Left ventricle myocardium inferior (tissue), 1 donor: ENCODE results near the gene ANKRD55. TPM values are rescaled to one million over a fixed set of nuclear protein-coding genes. Genes with fewer than 3 reads are reported as not detected.

Experiments used
- DNase-seq: peaks from one replicate; pipeline ENCODE4 v3.0.0-alpha.2; 2020
- H3K27ac ChIP-seq: fragments of 200-600 bp; replicated peaks from 2 replicates; pipeline ENCODE4 v1.8.0; 2021
- H3K27me3 ChIP-seq: fragments of 200-600 bp; 2 replicates; pipeline ENCODE4 v1.8.0; 2021; ENCODE audit warnings: low read depth
- H3K36me3 ChIP-seq: fragments of 200-600 bp; 2 replicates; pipeline ENCODE4 v1.8.0; 2021
- H3K4me1 ChIP-seq: fragments of 200-600 bp; 2 replicates; pipeline ENCODE4 v1.8.0; 2021
- H3K4me3 ChIP-seq: fragments of 200-600 bp; 2 replicates; pipeline ENCODE4 v1.8.0; 2021; ENCODE audit warnings: mild to moderate bottlenecking, moderate library complexity
- H3K9me3 ChIP-seq: fragments of 200-600 bp; replicated peaks from 2 replicates; pipeline ENCODE4 v1.8.0; 2021
- intact Hi-C: fragments of 100-400 bp; cut with micrococcal nuclease; formaldehyde crosslinking; loops from one replicate; pipeline ENCODE4 v1.11.0; 2022
- total RNA-seq: library from RNA; stranded (reverse); fragmentation: NEBNext Ultra II Directional; extraction: Animal tissue kit (Norgen Biotek cat#: 25700); gene quantifications from one replicate; pipeline ENCODE4 v1.2.1, GENCODE V29; 2021
- TF ChIP-seq, protein P1 (sequence below): fragments of 200-600 bp; IDR thresholded peaks from 2 replicates; pipeline ENCODE4 v1.8.0; 2021; ENCODE audit warnings: antibody characterized with exemption, mild to moderate bottlenecking, borderline replicate concordance
- donor health status: DM: no; HTN: yes; CAD: no; lungs with severe emphysema.

Gene ANKRD55
- total RNA-seq, 1 donor from 2014 or later = 0.27 TPM

DNA sequence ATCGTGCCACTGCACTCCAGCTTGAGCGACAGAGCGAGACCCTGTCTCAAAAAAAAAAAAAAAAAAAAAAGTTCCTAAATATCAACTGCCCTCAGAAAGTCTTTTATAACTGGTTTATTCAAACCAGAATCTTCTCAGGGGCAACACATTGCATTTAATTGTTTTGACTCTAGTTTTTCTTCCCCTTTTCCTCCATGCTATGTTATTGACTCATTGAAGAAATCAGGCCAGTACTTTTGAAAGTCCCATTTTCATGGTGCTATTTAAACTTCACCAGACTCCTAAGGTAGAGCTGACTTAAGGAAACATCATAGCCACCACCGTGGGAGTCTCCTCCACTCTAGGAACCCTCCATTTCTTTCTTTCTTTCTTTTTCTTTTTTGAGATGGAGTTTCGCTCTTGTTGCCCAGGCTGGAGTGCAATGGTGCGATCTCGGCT is 155.3 kb downstream of the ANKRD55 start:
- no peaks in the 10 kb centered on the region for H3K9me3 ChIP-seq
- no peak overlapping the region for H3K4me3 ChIP-seq
- H3K36me3 ChIP-seq = no peaks in the 10 kb centered on the region
- peaks cover 4% of the 10 kb centered on the region for H3K27me3 ChIP-seq
- no peak for DNase-seq
- intact Hi-C loops = no loop called here
- peak overlapping the region; percentile 74 for H3K27ac ChIP-seq
- TF ChIP-seq, protein P1, sequence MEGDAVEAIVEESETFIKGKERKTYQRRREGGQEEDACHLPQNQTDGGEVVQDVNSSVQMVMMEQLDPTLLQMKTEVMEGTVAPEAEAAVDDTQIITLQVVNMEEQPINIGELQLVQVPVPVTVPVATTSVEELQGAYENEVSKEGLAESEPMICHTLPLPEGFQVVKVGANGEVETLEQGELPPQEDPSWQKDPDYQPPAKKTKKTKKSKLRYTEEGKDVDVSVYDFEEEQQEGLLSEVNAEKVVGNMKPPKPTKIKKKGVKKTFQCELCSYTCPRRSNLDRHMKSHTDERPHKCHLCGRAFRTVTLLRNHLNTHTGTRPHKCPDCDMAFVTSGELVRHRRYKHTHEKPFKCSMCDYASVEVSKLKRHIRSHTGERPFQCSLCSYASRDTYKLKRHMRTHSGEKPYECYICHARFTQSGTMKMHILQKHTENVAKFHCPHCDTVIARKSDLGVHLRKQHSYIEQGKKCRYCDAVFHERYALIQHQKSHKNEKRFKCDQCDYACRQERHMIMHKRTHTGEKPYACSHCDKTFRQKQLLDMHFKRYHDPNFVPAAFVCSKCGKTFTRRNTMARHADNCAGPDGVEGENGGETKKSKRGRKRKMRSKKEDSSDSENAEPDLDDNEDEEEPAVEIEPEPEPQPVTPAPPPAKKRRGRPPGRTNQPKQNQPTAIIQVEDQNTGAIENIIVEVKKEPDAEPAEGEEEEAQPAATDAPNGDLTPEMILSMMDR = no peak
- H3K4me1 ChIP-seq = peaks cover 33% of the 10 kb centered on the region

DNA sequence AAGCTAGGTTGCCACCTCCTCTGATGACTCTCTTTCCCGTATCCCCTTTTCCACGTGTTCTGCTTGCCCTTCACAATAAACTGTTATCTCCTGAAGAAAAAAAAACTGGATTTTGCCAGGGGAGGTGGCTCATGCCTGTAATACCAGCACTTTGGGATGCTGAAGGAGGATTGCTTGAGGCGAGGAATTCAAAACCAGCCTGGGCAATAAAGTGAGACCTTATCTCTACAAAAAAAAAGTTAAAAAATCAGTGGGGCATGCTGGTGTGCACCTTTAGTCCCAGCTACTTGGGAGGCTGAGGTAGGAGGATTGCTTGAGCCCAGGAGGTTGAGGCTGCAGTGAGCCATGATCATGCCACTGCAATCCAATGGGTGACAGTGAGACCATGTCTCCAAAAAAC is 156.6 kb downstream of the ANKRD55 start:
- Histone ChIP-seq H3K27me3 (peaks cover 4% of the 10 kb centered on the region), H3K27ac (peak overlapping the region; percentile 84), H3K36me3 (no peaks in the 10 kb centered on the region), H3K4me3 (no peak overlapping the region), H3K9me3 (no peaks in the 10 kb centered on the region), H3K4me1 (peaks cover 42% of the 10 kb centered on the region)
- intact Hi-C loops = no loop called here
- TF ChIP-seq, protein P1 = no peak
- no peak for DNase-seq

DNA sequence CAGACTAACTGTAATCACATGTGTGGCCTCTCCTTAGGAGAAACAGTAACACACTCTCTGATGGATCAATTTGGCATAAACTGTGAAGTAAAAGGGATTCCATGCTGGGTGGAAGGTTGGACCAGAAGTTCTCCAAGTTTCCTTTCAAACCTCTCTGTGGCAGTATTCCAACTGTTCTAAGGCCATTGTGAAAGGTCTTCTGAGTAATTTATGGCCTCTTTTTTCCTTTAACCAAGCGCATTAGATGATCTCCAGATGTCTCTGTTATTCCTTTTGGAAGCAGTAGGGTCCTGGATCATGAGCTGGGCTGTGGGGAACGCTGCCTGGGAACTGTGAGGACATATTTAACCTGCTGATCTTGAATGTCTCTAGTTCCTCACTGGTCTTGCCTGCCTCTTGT is 157.8 kb downstream of the ANKRD55 start:
- TF ChIP-seq, protein P1 = no peak
- no peaks in the 10 kb centered on the region for H3K9me3 ChIP-seq
- peaks cover 4% of the 10 kb centered on the region for H3K27me3 ChIP-seq
- H3K27ac ChIP-seq = peak overlapping the region; percentile 84
- no peaks in the 10 kb centered on the region for H3K36me3 ChIP-seq
- peak; percentile 44 for DNase-seq
- intact Hi-C loops = no loop called here
- H3K4me1 ChIP-seq = peaks cover 46% of the 10 kb centered on the region
- no peak overlapping the region for H3K4me3 ChIP-seq

DNA sequence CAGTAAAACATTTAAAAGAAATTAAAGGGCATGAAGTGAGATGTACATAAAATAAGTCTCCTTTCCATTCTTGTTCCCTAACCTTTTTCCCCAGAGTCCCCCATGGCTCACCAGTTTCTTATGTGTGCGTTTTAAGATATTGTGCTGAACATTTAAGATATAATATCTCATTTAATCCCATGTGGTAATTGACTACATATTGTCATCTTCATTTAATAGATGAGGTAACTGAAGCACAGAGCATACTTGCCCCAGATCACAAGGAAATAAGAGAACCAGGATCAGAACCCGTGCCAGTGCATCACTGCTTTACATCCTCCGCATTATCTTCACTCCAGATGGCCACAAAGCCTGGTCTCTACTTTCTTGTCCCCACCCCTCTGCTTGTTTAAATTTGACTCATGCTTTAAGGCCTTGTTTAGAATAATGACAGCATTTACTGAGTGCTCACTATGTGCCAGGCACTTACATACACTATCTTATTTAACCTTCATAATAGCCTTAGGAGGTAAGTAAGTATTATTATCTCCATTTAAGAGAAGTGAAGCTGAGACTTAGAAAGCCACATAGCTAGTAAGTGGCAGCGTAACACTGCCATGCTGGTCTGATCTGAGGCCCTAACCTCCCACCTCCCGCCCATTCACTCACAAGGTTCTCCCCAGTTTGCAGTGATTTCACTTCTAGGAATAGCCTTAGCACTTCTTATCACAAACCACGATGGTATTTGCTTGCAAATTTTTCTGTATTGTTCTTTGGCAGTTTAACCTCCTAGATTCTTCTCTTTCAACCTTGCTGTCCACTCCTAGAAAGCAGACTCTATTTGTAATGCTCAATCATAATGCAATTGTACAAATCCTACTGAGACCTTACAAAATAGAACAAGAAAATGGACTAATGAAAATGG is 160.0 kb downstream of the ANKRD55 start:
- TF ChIP-seq, protein P1 = no peak
- Histone ChIP-seq H3K4me3 (no peak overlapping the region), H3K36me3 (no peaks in the 10 kb centered on the region), H3K27me3 (peaks cover 3% of the 10 kb centered on the region), H3K27ac (peak overlapping the region; percentile 76), H3K4me1 (peaks cover 45% of the 10 kb centered on the region), H3K9me3 (no peaks in the 10 kb centered on the region)
- DNase-seq = no peak
- intact Hi-C loops = no loop called here

DNA sequence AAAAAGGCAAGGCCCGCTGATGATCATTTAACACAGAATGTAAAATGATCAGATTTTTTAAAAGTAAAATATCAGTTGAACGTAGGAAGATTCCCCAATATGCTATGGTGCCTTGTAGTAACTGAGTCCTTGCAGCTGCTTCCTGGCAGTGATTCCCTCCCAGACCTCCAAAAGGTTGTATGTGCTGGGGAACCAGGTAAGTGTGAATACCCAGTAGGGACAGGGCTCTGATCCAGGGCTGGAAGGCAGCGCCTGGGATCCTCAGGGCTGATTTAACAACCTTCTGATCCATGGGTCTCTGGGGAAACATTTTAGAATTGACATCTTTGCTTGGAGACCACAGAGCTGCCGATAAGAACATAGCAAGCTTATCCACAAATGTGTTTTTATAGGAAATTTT is 161.7 kb downstream of the ANKRD55 start:
- Histone ChIP-seq H3K27me3 (no peaks in the 10 kb centered on the region), H3K4me3 (peak overlapping the region; percentile 2), H3K27ac (peak overlapping the region; percentile 76), H3K36me3 (no peaks in the 10 kb centered on the region), H3K9me3 (no peaks in the 10 kb centered on the region), H3K4me1 (peaks cover 43% of the 10 kb centered on the region)
- intact Hi-C loops = no loop called here
- no peak for DNase-seq
- TF ChIP-seq, protein P1 = no peak
